ENCODE results near the gene FAM110D. TPM values are rescaled to one million over a fixed set of nuclear protein-coding genes. Genes with fewer than 3 reads are reported as not detected.

FAM110D gene
- total RNA-seq, 1 experiment from 2014 or later: 0.46 TPM

GRCh38 chr1:26145041-26145959 lies 13.6 kb upstream of the FAM110D start:
- Histone ChIP-seq H2BK20ac (ENCODE audit: low read depth, low read length, poor library complexity, severe bottlenecking) (no peak overlapping the region), H3K4me1 (ENCODE audit: insufficient read depth, low read length) (0 out of 2 replicates have a peak, but pooled peaks cover under 1% of the 10 kb centered on the region), H2AFZ (ENCODE audit: low read length) (no peak overlapping the region), H4K5ac (ENCODE audit: insufficient read length, low read depth, low read length) (no peak overlapping the region), H2BK5ac (ENCODE audit: insufficient read length, low read length) (no peak overlapping the region), H3K14ac (ENCODE audit: insufficient read depth, low read length) (no peak overlapping the region), H3K23ac (ENCODE audit: insufficient read length, low read depth, low read length) (no peak overlapping the region), H3K9ac (ENCODE audit: extremely low read depth, insufficient read length, low read length) (no peak overlapping the region), H3K9me3 (ENCODE audit: control insufficient read depth, low read depth, low read length) (no peaks in the 10 kb centered on the region), H4K8ac (replicated peaks; ENCODE audit: insufficient read length, low read depth, low read length) (no peak overlapping the region), H2AK5ac (ENCODE audit: insufficient read length, low read length) (no peak overlapping the region), H3T11ph (ENCODE audit: low read length) (no peak overlapping the region), H3K79me1 (ENCODE audit: insufficient read depth, low read depth, low read length, poor library complexity, severe bottlenecking) (no peaks in the 10 kb centered on the region), H4K91ac (ENCODE audit: insufficient read length, low read depth, low read length) (no peak overlapping the region), H2BK12ac (ENCODE audit: insufficient read length, low read depth, low read length) (no peak overlapping the region), H3K79me2 (ENCODE audit: insufficient read depth, low read length) (no peaks in the 10 kb centered on the region), H3K27ac (ENCODE audit: insufficient read length, low read depth, low read length) (no peak overlapping the region), H2BK120ac (ENCODE audit: low read depth, low read length, poor library complexity, severe bottlenecking) (no peak overlapping the region), H3K18ac (ENCODE audit: insufficient read length, low read depth, low read length) (no peak overlapping the region), H3K23me2 (ENCODE audit: insufficient read length, low read depth, low read length, poor library complexity, severe bottlenecking) (no peaks in the 10 kb centered on the region), H3K4ac (ENCODE audit: low read depth, low read length) (no peak overlapping the region), H3K27me3 (ENCODE audit: insufficient read depth, low read length) (peaks cover 1% of the 10 kb centered on the region; the same call in 1 of the 2 replicates), H3K56ac (ENCODE audit: insufficient read length, low read depth, low read length) (no peak overlapping the region), H4K20me1 (ENCODE audit: control insufficient read depth, insufficient read depth, insufficient read length) (no peaks in the 10 kb centered on the region), H3K4me2 (ENCODE audit: insufficient read depth, insufficient read length, low read length) (no peak overlapping the region), H2BK15ac (ENCODE audit: low read depth, low read length) (no peak overlapping the region)
- Mint-ChIP-seq H3K4me1 (no peaks in the 10 kb centered on the region), H3K27ac (no peak overlapping the region), H3K27me3 (ENCODE audit: low read depth) (peaks cover 73% of the 10 kb centered on the region), H3K36me3 (ENCODE audit: insufficient read depth in 1 of 3, low read depth in 3 of 3) (no peaks in the 10 kb centered on the region), H3K9me3 (no peaks in the 10 kb centered on the region), H3K4me3 (no peak overlapping the region)
- no CpG with 5 or more reads among the region's 19 CpGs for WGBS (ENCODE audit: extremely low coverage, insufficient read length, low lambda C conversion rate)
- peak; percentile 89 for TF ChIP-seq CTCF (conservative IDR thresholded peaks at IDR 0.05)
- DNase-seq: peak; percentile 88

All from H9 (cell line).